22Rv1 (cell line): ENCODE results near the gene NLE1.

Experiments
- H3K27ac ChIP-seq: fragments of 450-650 bp; 2 replicates; pipeline ENCODE4 v1.5.1; 2017
- CTCF ChIP-seq: fragments of 450-650 bp; IDR thresholded peaks from 2 replicates; pipeline ENCODE4 v1.5.1; 2017; ENCODE audit warnings: mild to moderate bottlenecking
- ZFX ChIP-seq: fragments of 450-650 bp; IDR thresholded peaks from 2 replicates; pipeline ENCODE4 v1.6.1; 2017; ENCODE audit warnings: antibody characterized with exemption, borderline replicate concordance

The NLE1 gene

DNA sequence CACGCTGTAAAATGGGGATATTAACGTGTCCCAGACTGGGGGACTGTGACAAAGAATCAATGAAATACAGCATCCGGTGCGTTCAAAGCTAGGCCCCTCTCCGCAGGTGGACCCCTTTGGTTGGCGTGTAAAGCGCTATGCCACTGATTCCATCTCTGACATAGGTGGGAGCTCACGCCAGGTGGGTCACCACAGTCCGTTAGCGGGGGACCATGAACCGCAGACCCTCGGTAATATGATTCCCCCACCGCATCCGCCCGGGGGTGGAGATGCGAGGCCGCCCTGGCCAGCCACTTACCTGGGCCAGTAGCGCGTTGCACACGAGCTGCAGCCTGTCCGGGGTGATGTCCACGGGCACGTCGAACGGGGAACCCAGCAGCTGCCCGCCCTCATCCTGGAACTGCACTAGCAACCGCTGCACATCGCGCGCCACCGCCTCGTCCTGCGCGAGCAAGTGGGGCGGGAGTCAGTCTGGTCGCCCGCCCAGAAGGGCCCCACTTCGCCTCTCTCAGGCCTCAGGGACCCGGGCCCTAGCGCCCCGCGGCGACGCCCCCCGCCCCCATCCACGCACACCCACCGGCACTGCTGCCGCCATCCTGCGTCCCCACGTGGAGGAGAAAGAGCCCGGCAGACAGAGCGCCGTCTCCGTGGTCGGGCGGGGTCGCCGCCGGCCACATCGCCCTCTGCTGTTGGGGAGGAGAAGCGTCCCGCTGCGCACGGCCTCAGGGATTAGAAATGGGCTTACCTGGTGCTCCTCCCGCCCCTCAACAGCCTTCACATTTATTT, at the start of gene NLE1:
TSS of gene NLE1 (minus strand) at position 623 of the 786 bp plus-strand sequence. CDS start at position 595, 28 bp downstream.
- peak within 1 kb of the TSS; percentile 50 for H3K27ac ChIP-seq
- TF ChIP-seq ZFX (no peak), CTCF (peak; percentile 98)

- TF ChIP-seq ZFX = no peak
- no peak for TF ChIP-seq CTCF
- no peak overlapping the region for H3K27ac ChIP-seq
Measured at GRCh38 chr17:35191001-35191695, 49.0 kb upstream of the NLE1 start.

DNA sequence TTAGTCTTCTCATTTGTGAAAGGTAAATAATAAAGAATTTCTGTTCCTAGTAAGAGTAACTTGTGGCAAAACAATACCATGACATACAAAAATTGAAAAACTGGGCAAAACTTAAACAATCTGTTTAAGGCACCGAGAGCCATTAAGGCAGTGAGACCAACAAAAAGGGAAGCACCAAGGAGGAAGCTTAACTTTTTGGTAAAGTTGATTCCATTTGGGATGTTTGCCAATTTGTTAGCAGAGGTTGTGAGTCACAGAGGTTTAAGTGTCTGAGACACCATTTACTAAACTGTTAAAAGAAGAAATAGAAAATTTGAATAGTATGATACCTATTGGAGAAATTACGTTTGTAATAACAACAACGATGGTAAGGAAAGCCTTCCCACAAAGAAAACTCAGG, 47.2 kb upstream of the NLE1 start:
- TF ChIP-seq CTCF (no peak), ZFX (no peak)
- no peak overlapping the region for H3K27ac ChIP-seq

DNA sequence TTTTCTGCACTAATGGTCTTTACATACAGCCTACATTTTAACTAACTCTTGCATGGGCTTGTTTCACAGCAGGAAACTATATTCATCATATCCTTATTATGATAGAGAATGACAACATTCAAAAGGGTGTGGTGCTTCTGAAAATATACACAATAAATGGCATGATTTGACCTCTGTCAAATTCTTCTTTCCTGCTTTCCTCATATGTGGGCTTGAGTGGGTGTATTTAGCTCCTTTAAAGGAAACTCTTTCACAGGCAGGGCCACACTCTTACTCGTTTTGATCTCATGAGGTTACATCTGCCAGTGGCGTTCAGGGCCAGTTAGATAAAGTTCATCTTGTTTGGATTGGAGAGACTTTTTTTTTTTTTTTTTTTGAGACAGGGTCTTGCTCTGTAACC, 46.0 kb upstream of the NLE1 start:
- H3K27ac ChIP-seq = no peak overlapping the region
- no peak for TF ChIP-seq CTCF
- no peak for TF ChIP-seq ZFX

DNA sequence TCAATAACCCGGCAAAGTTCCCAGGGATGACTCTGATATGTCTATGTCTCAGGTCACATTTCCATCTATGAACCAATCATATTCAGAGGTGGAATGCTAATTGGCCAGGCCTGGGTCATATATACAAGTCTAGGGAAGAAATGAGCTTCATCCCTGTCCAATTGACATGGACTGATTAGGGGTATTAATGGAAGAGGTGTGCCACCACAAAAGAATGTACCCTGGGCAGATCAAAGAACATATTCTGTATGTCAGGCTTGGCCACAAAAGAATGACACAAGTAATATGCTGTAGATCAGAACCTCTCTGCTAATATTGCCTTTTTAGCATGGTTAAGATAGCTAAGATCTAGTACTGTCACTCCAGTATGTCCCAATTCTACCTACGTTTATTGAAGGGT, 45.4 kb upstream of the NLE1 start:
- H3K27ac ChIP-seq = no peak overlapping the region
- TF ChIP-seq CTCF (no peak), ZFX (no peak)

DNA sequence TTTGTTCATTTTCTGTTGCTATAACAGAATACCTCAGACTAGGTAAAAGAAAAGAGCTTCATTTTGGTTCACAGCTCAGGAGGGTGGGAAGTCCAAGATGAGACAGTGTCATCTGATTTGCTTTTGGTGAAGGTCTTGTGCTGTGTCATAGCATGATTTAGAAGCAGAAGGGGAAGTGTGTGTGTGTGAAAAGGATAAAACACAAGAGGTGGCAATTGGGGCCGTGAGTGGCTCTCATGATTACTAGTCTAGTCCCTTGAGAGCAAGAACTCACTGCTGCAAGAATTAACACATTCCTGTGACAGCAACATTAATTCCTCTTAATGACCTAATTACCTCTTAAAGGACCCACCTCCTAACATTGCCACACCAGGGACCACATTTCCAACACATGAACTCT, 43.7 kb upstream of the NLE1 start:
- TF ChIP-seq CTCF = no peak
- no peak for TF ChIP-seq ZFX
- H3K27ac ChIP-seq = no peak overlapping the region

DNA sequence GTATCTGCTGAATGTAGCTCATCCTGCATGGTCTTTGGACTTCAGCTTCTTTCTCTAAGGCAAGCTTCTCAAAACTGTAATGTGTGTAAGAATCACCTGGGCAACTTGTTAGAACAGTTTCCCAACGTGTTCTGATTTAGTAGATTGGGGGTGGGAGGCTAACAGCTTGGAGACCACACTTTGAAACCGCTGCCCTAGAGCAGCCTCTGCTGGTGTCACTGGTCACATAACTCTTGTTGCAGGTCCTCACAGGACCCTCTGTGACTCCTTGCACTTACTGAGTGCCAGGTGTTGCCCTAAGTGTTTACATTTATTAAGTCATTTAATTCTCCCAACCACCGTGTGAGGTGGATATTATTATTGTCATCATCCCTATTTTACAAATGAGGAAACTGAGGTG, 42.2 kb upstream of the NLE1 start:
- no peak for TF ChIP-seq ZFX

More for the DNA sequence above, 42.2 kb upstream of the NLE1 start:
- no peak overlapping the region for H3K27ac ChIP-seq
